ENCODE data around the gene PDGFD.
"Not testable (repeated sequence)": the region's sequence is repeated elsewhere in the genome, so short reads cannot be mapped to it uniquely, and the experiment has no call there.

The PDGFD gene

DNA sequence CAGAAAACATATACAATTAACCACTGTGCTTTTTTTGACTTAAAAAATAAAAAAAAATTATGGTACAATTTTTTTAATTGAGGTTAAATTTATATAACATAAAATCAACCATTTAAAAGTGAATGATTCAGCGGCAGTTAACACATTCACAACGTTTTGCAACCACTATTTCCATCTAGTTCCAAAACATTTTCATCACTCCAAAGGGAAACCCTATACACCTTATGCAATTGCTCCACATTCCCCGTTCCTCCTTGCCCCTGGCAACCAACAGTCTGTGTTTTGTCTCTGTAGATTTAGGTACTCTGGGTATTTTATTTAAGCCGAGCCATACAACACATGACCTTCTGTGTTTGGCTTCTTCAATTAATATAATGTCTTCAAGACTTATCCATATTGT, 112.2 kb downstream of the PDGFD start:
- DNase-seq: no peak

GRCh38 chr11:104049116-104049515, 114.8 kb downstream of the PDGFD start:
- DNase-seq: no peak

GRCh38 chr11:104046858-104047257, 117.1 kb downstream of the PDGFD start:
- DNase-seq: not testable (repeated sequence)

DNA sequence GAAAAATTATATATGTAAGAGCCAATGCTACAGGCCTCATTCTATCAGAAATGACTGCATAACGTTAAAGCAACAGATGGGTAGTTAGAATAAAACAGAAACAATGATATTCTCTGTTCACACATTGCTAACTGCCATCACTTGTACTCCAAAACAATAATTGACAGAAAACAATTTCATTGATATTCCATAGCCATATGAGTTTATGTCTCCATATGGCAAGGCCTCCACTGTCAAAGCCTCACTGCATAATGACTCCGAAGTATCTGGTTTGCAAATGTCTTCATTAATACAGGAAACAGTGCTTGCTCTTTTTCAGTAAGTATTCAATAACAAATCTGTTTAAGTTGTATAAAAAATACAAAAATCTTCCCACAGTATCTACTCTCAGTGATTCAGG, 117.6 kb downstream of the PDGFD start:
- DNase-seq: no peak

DNA sequence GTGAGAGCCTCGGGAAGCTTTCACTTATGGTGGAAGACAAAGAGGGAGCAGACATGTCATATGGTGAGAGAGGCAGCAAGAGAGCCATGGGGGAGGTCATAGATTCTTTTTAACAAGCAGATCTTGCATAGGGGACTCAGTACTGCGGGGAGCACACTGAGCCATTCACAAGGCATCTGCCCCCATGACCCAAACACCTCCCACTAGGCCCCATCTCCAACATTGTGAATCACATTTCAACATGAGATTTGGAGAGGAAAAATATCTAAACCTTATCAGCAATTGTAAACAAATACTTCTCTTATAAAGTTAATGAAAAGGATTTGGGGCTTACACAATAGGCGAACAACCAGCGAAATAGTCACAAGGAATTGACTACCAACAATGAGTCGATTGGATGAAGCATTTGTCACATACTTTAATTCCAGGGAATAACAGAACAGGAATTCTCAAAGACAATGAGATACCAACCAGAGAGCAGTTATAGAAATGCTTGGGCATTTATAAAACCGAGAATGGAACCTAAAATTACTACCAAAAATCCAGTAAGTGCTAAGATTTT, 120.2 kb downstream of the PDGFD start:
- no peak for DNase-seq

GRCh38 chr11:104043142-104043541, 120.8 kb downstream of the PDGFD start:
- no peak for DNase-seq

GRCh38 chr11:104041792-104042191, 122.2 kb downstream of the PDGFD start:
- no peak for DNase-seq

GRCh38 chr11:104036995-104037394, 127.0 kb downstream of the PDGFD start:
- no peak for DNase-seq

GRCh38 chr11:104036588-104036987, 127.4 kb downstream of the PDGFD start, which contains the start of gene DDI1:
DDI1 (plus strand) TSS chr11:104036640; CDS start chr11:104036823, 183 bp downstream.
- DNase-seq: no peak

DNA sequence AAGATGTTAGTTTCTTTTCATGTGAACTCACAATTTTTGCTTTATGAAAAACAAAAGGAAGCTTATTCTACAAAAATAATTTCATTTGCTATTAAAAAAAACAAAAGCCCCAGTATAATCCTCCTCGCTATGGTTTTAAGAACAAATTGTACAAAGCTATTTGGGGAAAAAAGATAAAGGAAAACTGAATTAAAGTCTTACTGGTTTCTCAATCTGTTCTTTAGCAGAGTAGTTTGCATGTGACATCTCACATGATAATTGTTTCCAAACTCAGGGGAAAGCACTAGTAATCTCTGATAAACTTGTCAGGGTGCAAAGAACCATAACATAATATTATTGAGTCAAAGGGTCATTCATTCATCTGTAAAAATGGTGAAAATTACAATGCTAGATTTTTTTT, 130.4 kb downstream of the PDGFD start:
- no peak for DNase-seq

DNA sequence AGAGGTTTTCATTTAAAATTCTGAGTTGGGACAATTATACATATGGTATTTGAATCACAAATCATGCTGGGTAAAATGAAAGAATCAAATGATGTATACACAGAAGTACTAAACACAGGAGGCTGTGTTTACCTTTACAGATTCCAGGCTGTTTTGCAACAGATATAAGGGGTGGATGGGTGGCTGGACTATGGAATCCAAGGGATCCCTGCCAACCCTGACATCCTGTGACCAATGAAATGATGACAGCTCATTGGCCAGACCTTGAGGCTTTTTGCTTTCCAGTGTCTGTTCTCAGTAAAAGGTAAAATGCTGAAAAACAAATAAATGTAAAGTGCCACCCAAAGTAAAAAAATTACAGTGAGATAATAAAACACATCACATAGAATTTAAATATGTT, 130.8 kb downstream of the PDGFD start:
- DNase-seq: no peak

DNA sequence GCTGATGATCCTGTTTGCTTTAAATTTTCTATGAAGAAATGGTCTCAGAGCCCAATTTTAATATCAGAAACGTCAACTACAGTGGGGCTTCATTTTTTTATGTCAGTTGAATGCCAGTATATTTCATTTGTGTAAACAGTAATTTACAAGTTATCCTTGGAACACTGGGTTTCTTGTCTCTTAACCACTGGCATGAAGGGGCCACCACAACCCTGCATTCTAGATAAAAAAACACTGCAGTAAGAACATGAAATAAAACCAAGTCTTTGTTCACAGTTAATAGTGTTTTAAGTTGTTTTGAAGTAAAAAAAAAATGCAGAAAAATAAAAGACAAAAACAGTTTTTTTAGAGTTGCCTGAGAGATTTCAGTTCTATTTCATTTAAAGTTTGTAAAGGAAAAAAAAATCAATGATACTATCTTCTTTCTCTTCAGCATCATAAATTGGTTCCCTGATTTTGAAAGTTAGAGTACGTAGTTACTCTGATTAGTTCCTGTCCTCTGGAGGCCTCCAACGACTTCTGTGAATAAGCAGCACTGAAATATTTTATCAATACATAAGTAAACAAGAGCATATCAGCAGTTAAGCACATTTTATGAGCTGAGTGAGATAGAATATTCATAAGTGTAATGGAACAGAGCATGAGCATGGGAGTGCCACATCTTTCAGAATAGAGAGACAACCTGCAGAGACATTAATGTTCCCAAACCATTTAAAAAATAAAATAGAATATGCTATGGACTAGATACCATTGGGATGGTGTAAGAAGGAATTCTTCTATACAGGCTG, 135.3 kb downstream of the PDGFD start:
- no peak for DNase-seq

- no peak for DNase-seq
Measured at GRCh38 chr11:104024572-104024971, 139.4 kb downstream of the PDGFD start.

GRCh38 chr11:104015649-104016415, 148.1 kb downstream of the PDGFD start:
- DNase-seq: no peak

DNA sequence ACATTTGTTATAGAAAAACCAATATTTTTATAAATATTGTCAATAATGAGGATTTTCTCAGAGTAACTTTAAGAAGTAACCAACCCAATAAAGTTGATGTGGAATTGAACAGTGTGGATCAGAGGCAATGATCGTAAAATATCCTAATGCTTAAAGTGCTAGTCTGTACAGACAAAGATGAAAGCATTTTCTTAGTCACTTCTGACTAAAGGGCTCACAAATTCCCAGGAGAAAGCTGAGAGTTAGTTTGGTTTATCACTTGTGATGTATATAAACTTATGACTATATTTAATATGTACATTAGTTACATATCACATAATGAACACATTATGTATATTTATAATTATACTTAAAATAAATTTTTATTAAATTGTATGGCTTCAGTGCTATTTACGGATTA, 152.9 kb downstream of the PDGFD start:
- DNase-seq: no peak

DNA sequence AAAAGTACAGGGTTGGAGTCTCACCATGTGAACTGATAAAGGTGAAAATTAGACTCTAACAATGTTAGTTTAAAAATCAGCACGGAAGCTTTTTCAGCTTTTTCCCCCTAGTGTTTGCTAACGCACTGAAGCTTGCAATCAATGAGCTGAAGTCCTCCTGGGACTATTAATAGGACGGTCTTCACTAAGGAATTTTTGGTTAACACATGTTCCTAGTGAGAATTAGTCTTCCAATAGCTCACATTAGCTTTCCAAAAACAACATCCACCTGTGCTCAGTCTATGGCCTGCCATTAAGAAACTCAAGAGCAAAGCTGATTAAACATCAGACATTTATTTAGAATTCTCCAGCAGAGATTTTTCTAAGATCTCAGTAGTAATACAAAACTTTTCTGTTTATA, 154.2 kb downstream of the PDGFD start:
- no peak for DNase-seq

GRCh38 chr11:104005234-104005855, 158.6 kb downstream of the PDGFD start:
- no peak for DNase-seq

DNA sequence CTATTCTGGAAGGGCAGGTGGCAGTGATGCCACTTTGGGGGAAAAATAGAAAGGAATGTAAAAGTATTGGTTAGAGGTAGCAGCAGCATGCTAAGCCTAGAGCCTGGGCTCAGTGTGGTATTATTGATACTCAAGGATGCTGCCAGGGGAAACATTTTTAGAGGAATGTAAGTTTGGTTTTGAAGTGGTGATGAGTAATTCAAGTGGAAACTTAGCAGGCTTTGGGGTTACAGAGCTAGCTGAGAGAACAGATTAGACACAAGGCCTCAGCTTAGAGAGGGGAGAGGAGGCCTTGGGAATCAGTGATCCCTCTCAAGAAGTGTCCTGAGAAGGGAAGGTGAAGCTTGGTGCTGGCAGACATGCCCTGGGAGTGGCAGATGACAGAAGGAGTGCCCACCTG, 160.5 kb downstream of the PDGFD start:
- no peak for DNase-seq

GRCh38 chr11:104001561-104002056, 162.3 kb downstream of the PDGFD start:
- no peak for DNase-seq

- DNase-seq: no peak
Measured at GRCh38 chr11:104000798-104001197, 163.1 kb downstream of the PDGFD start.

DNA sequence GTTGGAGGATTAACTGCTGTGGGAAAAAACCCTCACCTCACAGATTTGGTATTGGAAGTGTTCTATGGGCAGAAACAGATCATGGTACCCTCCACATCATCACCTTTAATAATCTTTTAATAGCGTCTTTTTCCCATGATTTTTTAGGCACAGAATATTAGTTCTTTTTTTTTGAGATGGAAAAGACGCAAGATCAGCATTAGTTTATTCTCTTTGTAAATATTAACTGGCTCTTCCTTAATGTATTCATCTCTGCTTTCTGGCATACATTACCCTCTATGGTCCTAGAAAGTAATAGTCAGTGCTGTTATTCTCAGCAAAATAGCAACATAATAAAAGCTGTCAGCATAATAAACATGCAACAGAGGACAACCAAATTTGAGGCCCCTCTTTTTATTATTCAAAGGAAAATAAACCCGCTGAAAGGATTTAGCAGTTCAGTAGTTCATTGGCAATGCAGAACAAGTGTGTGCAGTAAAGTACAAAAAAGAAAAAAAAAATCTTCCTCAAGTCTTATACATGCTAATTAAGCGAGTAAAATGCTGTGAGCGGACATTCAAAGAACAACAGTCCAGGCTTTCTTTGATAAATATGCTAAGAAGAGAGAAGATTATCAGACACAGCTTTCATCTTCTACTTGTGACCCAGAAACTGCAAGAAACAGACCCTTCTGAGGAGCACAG, 165.0 kb downstream of the PDGFD start:
- DNase-seq: no peak

- DNase-seq: no peak
Measured at GRCh38 chr11:103997082-103997481, 166.9 kb downstream of the PDGFD start.

GRCh38 chr11:103995896-103996295, 168.1 kb downstream of the PDGFD start:
- DNase-seq: no peak

All from SHP77 treated with DMSO at 0.1 percent for 48 hours (cell line).